Pancreas (tissue), 10 donors: ENCODE results near the gene RNF150. TPM values are rescaled to one million over a fixed set of nuclear protein-coding genes. Genes with fewer than 3 reads are reported as not detected.

Experiments
- ATAC-seq, 4 donors: fragments of 200-7000 bp; cut with Tn5 transposase; one replicate each; pipeline versions ENCODE4 v1.8.0 to v1.9.1; 2020; ENCODE audit warnings: mild to moderate bottlenecking in 4 of 4, moderate library complexity in 4 of 4
- DNase-seq, 6 donors: peaks; one replicate each; pipeline ENCODE4 v3.0.0-alpha.2; 2020
- FAIRE-seq: peaks from 2 replicates; lab custom pipeline; 2012; peaks lifted over from hg19 to GRCh38; lab: Jason Lieb, UNC
- H3K27ac ChIP-seq, 4 donors: fragments of 200-600 bp; sonication (generic); 1 replicate in 3 of 4; 2 replicates in 1 of 4; pipeline versions ENCODE4 v1.5.0 to v1.8.0; 2020
- H3K27me3 ChIP-seq, 4 donors: fragments of 200-600 bp; one replicate each; pipeline ENCODE4 v1.8.0; 2021
- H3K36me3 ChIP-seq, 3 donors: fragments of 200-600 bp; sonication (generic) in 1 of 3; one replicate each; pipeline versions ENCODE4 v1.5.0 to v1.8.0; 2020 to 2021
- H3K4me1 ChIP-seq, 3 donors: fragments of 200-600 bp; one replicate each; pipeline ENCODE4 v1.8.0; 2021
- H3K4me3 ChIP-seq, 4 donors: fragments of 200-600 bp; sonication (generic) in 2 of 4; one replicate each; pipeline versions ENCODE4 v1.5.0 to v1.8.0; 2020 to 2021
- H3K9me3 ChIP-seq, 4 donors: fragments of 200-600 bp; one replicate each; pipeline ENCODE4 v1.8.0; 2021
- CTCF ChIP-seq, 4 donors: fragments of 200-600 bp; sonication (generic) in 3 of 4; IDR thresholded peaks; one replicate each; pipeline versions ENCODE4 v1.5.0 to v1.8.0; 2021; ENCODE audit warnings: antibody characterized with exemption in 4 of 4
- WGBS, 2 donors: extraction: QIAGEN DNeasy Blood & Tissue Kit; methylation state at CpG; one replicate each; pipeline ENCODE4 v1.1.7; 2013; 5-methylcytosine and 5-hydroxymethylcytosine counted together
- intact Hi-C, 3 donors: fragments of 100-400 bp; cut with DNase I; formaldehyde crosslinking; loops; one replicate each; pipeline versions ENCODE4 v1.11.1 to v1.14.2; 2022
- polyA plus RNA-seq, 2 donors: library from polyadenylated mRNA; stranded (reverse); fragments of 200-250 nt; gene quantifications; one replicate each; pipeline ENCODE4 v1.2.3, GENCODE V29; 2013
- total RNA-seq, 6 donors: library from RNA; stranded (reverse); fragmentation: NEBNext Ultra II Directional in 4 of 6; extraction: Animal tissue kit (Norgen Biotek cat#: 25700) in 4 of 6; gene quantifications; one replicate each; pipeline versions ENCODE4 v1.2.1 to v1.2.4, GENCODE V29; 2021 to 2023
- donor health status: healthy with polysubstance abuse.
- donor health status: DM: no; HTN: no; CAD: no; lungs with moderate emphysema.
- donor health status: DM: no; HTN: no; CAD: no.
- donor health status: control.
- donor health status: control.
- donor health status: Bipolar disorder and iron deficiency.
- donor health status: DM: yes; HTN: yes; CAD: no.
- donor health status: DM: no; HTN: no; CAD: no.
- donor health status: DM: no; HTN: no; CAD: no.
- donor health status: DM: yes; HTN: yes; CAD: no.

The RNF150 gene
- total and polyA plus RNA-seq, 8 donors, result 0.53 to 4.1 (median 2.5) TPM

GRCh38 chr4:140819610-140820009 is 313.7 kb downstream of the RNF150 start:
- TF ChIP-seq CTCF (IDR thresholded peaks at IDR 0.05), result no peak
- H3K4me1 ChIP-seq, result no peaks in the 10 kb centered on the region
- FAIRE-seq, result no peak
- H3K9me3 ChIP-seq, result no peaks in the 10 kb centered on the region
- intact Hi-C loops, result no loop called here
- no peaks in the 10 kb centered on the region for H3K36me3 ChIP-seq
- no peak overlapping the region for H3K27ac ChIP-seq
- no peak overlapping the region for H3K4me3 ChIP-seq
- DNase-seq, result no peak
- no peak for ATAC-seq
- WGBS, 2 donors, result 95 to 100% methylated on average over 1 of the region's 1 CpG
- H3K27me3 ChIP-seq, result no peaks in the 10 kb centered on the region

DNA sequence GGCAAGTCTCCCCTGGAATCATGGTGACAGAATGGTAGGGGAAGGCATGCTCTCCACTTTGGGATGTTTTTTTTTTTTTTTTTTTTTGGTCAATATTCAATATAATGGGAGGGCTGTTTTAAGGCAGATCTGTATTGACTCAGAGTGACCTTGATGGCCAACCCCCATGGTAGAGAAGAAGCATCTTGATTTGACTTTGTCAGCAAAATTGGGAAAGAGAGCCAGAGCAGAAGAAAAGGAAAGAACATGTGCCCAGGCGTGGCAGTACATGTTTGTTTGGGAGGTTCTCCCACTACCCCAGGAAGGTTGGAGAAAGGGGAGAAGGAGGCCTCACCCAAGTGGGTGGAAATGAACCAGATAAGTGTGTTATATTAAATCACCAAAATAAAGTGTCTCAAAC is 314.8 kb downstream of the RNF150 start:
- 97 to 100% methylated on average over 1 of the region's 1 CpG for WGBS, 2 donors
- ATAC-seq (no peak), DNase-seq (no peak), FAIRE-seq (no peak)
- Histone ChIP-seq H3K36me3 (no peaks in the 10 kb centered on the region), H3K4me3 (no peak overlapping the region), H3K9me3 (no peaks in the 10 kb centered on the region), H3K4me1 (no peaks in the 10 kb centered on the region), H3K27me3 (no peaks in the 10 kb centered on the region), H3K27ac (no peak overlapping the region)
- no peak for TF ChIP-seq CTCF (IDR thresholded peaks at IDR 0.05)
- intact Hi-C loops, result no loop called here

DNA sequence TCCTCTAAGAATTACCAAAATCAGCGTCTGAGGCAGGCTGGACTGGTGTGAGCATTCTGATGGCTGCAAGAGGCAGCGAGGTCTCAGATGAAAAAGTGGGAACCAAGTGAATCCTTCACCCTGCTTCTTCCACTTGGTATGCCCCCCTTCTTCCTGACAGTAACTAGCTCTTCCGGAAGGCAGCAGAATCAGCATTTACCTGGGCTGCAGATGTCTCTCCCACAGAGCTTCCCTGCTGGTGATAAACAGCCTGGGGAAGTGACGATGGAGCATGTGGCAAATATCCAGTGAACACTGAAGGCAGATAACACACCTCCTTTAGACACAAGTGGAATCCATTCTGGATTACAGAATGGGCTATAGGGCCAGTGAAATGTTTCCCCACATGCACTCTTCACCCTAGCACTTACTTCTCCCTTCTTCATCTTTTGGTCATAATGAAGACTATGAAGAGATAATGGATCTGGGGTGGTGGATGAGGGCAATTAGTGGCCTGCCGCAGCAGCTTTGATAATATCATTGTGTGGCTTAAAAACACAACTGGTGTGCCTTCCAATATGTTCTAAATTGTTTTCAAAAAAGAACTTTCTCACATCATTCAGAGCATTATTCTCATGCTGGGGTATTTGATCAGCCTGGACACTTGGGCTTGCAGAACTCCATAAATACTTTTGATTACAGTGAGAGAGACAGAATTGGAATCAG is 316.3 kb downstream of the RNF150 start:
- DNase-seq, result no peak
- intact Hi-C loops, result no loop called here
- Histone ChIP-seq H3K27ac (no peak overlapping the region), H3K4me3 (no peak overlapping the region), H3K9me3 (no peaks in the 10 kb centered on the region), H3K36me3 (no peaks in the 10 kb centered on the region), H3K4me1 (no peaks in the 10 kb centered on the region), H3K27me3 (no peaks in the 10 kb centered on the region)
- 84 to 87% methylated on average over 5 of the region's 5 CpGs for WGBS, 2 donors
- no peak for FAIRE-seq
- ATAC-seq, result no peak
- TF ChIP-seq CTCF (IDR thresholded peaks at IDR 0.05), result no peak

DNA sequence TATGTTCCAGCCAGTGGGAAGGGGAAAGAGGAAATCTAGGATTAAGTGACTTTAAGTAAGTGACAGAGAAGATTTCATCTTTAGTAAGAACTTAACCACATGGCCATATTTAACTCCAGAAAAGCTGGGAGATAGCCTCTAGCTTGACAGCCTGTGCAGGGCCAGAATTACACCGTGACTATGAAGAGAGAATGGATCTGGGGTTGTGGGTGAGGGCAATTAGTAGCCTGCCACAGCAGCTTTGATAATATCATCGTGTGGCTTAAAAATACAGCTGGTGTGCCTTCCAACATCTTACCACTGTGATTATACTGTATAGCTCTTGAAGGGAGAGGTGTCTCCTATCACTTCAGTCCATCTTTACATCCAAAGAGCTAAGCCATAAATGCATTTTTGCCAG is 319.5 kb downstream of the RNF150 start:
- Histone ChIP-seq H3K36me3 (no peaks in the 10 kb centered on the region), H3K4me1 (no peaks in the 10 kb centered on the region), H3K9me3 (no peaks in the 10 kb centered on the region), H3K27ac (no peak overlapping the region), H3K27me3 (no peaks in the 10 kb centered on the region), H3K4me3 (no peak overlapping the region)
- DNase-seq (no peak), FAIRE-seq (no peak), ATAC-seq (no peak)
- whole genome bisulfite sequencing, 2 donors, result 80 to 86% methylated on average over 2 of the region's 2 CpGs
- intact Hi-C loops, result no loop called here
- no peak for TF ChIP-seq CTCF (IDR thresholded peaks at IDR 0.05)

DNA sequence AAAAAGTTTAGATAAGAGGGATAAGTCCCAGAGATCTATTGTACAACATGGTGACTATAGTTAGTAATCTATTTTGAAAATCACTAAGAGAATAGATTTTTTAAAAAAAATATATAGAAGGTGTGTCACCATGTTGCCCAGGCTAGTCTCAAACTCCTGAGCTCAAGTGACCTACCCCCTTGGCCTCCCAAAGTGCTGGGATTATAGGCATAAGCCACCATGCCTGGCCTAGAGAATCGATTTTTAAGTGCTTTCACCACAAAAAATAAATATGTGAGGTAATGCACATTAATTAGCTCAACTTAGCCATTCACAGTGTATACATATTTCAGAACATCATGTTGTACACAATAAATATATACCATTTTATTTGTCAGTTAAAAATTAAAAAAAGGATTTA is 320.4 kb downstream of the RNF150 start:
- no peak for DNase-seq
- Histone ChIP-seq H3K27ac (no peak overlapping the region), H3K4me1 (no peaks in the 10 kb centered on the region), H3K27me3 (no peaks in the 10 kb centered on the region), H3K4me3 (no peak overlapping the region), H3K9me3 (no peaks in the 10 kb centered on the region), H3K36me3 (no peaks in the 10 kb centered on the region)
- no peak for TF ChIP-seq CTCF (IDR thresholded peaks at IDR 0.05)
- FAIRE-seq, result no peak
- no peak for ATAC-seq
- intact Hi-C loops, result no loop called here
- 46 to 64% methylated on average over 1 of the region's 1 CpG for WGBS, 2 donors
